ENCODE measurements around the gene RBMS1. TPM values are rescaled to one million over a fixed set of nuclear protein-coding genes. Genes with fewer than 3 reads are reported as not detected.

RBMS1 gene
- polyA plus RNA-seq, 2 of the 4 experiments (the other 2 are of a cell fraction): 51.9 to 108 TPM

GRCh38 chr2:160258492-160258805 lies 235.2 kb downstream of the RBMS1 start:
- Histone ChIP-seq H3K4me2 (no peak overlapping the region), H3K27ac (peak overlapping the region in 1 of 2 experiments; percentile 75; a peak in 4 of 6 replicates), H3K9me3 (no peaks in the 10 kb centered on the region), H3K4me3 (no peak overlapping the region), H3K4me1 (peaks cover 41% of the 10 kb centered on the region)
- ChIA-PET CTCF (interaction anchor here (0.9 to 8.9 kb wide), 5 partner anchors 8 to 805 kb away, joined by 3 to 65 read pairs (median 4); no protein-coding TSS in a partner anchor), POLR2A (no interaction called here)
- TF ChIP-seq, protein P1, sequence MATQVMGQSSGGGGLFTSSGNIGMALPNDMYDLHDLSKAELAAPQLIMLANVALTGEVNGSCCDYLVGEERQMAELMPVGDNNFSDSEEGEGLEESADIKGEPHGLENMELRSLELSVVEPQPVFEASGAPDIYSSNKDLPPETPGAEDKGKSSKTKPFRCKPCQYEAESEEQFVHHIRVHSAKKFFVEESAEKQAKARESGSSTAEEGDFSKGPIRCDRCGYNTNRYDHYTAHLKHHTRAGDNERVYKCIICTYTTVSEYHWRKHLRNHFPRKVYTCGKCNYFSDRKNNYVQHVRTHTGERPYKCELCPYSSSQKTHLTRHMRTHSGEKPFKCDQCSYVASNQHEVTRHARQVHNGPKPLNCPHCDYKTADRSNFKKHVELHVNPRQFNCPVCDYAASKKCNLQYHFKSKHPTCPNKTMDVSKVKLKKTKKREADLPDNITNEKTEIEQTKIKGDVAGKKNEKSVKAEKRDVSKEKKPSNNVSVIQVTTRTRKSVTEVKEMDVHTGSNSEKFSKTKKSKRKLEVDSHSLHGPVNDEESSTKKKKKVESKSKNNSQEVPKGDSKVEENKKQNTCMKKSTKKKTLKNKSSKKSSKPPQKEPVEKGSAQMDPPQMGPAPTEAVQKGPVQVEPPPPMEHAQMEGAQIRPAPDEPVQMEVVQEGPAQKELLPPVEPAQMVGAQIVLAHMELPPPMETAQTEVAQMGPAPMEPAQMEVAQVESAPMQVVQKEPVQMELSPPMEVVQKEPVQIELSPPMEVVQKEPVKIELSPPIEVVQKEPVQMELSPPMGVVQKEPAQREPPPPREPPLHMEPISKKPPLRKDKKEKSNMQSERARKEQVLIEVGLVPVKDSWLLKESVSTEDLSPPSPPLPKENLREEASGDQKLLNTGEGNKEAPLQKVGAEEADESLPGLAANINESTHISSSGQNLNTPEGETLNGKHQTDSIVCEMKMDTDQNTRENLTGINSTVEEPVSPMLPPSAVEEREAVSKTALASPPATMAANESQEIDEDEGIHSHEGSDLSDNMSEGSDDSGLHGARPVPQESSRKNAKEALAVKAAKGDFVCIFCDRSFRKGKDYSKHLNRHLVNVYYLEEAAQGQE (IDR thresholded peaks at IDR 0.05): no peak
- TF ChIP-seq CBX8 (IDR thresholded peaks at IDR 0.05): no peak
- TF ChIP-seq GATA3 (IDR thresholded peaks at IDR 0.05; ENCODE audit: borderline replicate concordance): no peak
- no peak for TF ChIP-seq RNF2 (IDR thresholded peaks at IDR 0.05; ENCODE audit: borderline replicate concordance, low read depth)
- TF ChIP-seq MYC (IDR thresholded peaks at IDR 0.05; ENCODE audit: borderline replicate concordance, low read length): no peak
- TF ChIP-seq HES2 (IDR thresholded peaks at IDR 0.05): no peak
- TF ChIP-seq JUNB (IDR thresholded peaks at IDR 0.05): no peak
- TF ChIP-seq SMC3 (IDR thresholded peaks at IDR 0.05): no peak
- no peak for TF ChIP-seq KDM1A (IDR thresholded peaks at IDR 0.05; ENCODE audit: low read depth)
- TF ChIP-seq MAZ (IDR thresholded peaks at IDR 0.05; ENCODE audit: borderline replicate concordance, low read depth, low read length): no peak
- no peak for TF ChIP-seq FOXS1 (CRISPR knock-in tag; IDR thresholded peaks at IDR 0.05)
- FAIRE-seq (no peak), ATAC-seq (no peak), DNase-seq (ENCODE audit: low read depth in 1 of 2, low spot score in 1 of 2) (no peak)
- 88% methylated on average over 2 of the region's 2 CpGs for WGBS (ENCODE audit: missing lambda C conversion rate)

GRCh38 chr2:160257743-160258491 lies 235.7 kb downstream of the RBMS1 start:
- no peak for FAIRE-seq
- ChIA-PET POLR2A (no interaction called here), CTCF (interaction anchor here (0.6 to 8.9 kb wide), 9 partner anchors 8 to 806 kb away, joined by 3 to 65 read pairs (median 4); no protein-coding TSS in a partner anchor)
- DNase-seq (ENCODE audit: low read depth in 1 of 2, low spot score in 1 of 2): no peak
- Histone ChIP-seq H3K4me2 (0 out of 3 replicates have a peak overlapping the region, but pooled peaks have one; percentile 20), H3K9me3 (no peaks in the 10 kb centered on the region), H3K4me3 (no peak overlapping the region), H3K4me1 (peaks cover 44% of the 10 kb centered on the region), H3K27ac (peak overlapping the region; percentile 33 to 75)
- no peak for TF ChIP-seq ZNF302 (CRISPR knock-in tag; IDR thresholded peaks at IDR 0.05)
- TF ChIP-seq MAFK (IDR thresholded peaks at IDR 0.05; ENCODE audit: partially characterized antibody): no peak
- no peak for TF ChIP-seq HOXB13 (CRISPR knock-in tag; IDR thresholded peaks at IDR 0.05; ENCODE audit: low read depth)
- TF ChIP-seq, protein P2, sequence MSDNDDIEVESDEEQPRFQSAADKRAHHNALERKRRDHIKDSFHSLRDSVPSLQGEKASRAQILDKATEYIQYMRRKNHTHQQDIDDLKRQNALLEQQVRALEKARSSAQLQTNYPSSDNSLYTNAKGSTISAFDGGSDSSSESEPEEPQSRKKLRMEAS (IDR thresholded peaks at IDR 0.05): no peak
- TF ChIP-seq EHMT2 (IDR thresholded peaks at IDR 0.05; ENCODE audit: low read depth): no peak
- no peak for TF ChIP-seq CHD4 (IDR thresholded peaks at IDR 0.05; ENCODE audit: borderline replicate concordance)
- no peak for TF ChIP-seq HMGXB4 (CRISPR knock-in tag; IDR thresholded peaks at IDR 0.05; ENCODE audit: borderline replicate concordance)
- ATAC-seq: peak in 1 of 2 experiments; percentile 22; a peak in 2 of 6 replicates
- WGBS (ENCODE audit: missing lambda C conversion rate): 87% methylated on average over 12 of the region's 12 CpGs
